DND-41 (cell line): Measurements from ENCODE around the gene CDKN2B-AS1.

Experiments
- ATAC-seq: fragments of 200-7000 bp; cut with Tn5 transposase; 3 replicates; pipeline ENCODE4 v1.9.1; 2021; ENCODE audit warnings: low read depth; ENCODE audit not compliant: insufficient read depth
- DNase-seq: peaks from one replicate; pipeline ENCODE4 v3.0.0-alpha.2; 2020
- H2AFZ ChIP-seq: 2 replicates; pipeline ENCODE4 v1.6.0; 2012; ENCODE audit warnings: low read depth, low read length
- H3K27ac ChIP-seq: 2 replicates; pipeline ENCODE4 v1.5.1; 2012; ENCODE audit warnings: low read length, inconsistent platforms
- H3K27me3 ChIP-seq: fragments of 200-600 bp; sonication (generic); 2 replicates; pipeline ENCODE4 v1.6.0; 2012; ENCODE audit warnings: low read length, mild to moderate bottlenecking, inconsistent platforms; ENCODE audit not compliant: insufficient read depth, poor library complexity
- H3K36me3 ChIP-seq: 2 replicates; pipeline ENCODE4 v1.5.1; 2012; ENCODE audit warnings: low read length, inconsistent platforms; ENCODE audit not compliant: insufficient read depth
- H3K4me1 ChIP-seq: 2 replicates; pipeline ENCODE4 v1.5.1; 2012; ENCODE audit warnings: mild to moderate bottlenecking, low read length; ENCODE audit not compliant: insufficient read depth
- H3K4me2 ChIP-seq: 2 replicates; pipeline ENCODE4 v1.6.0; 2012; ENCODE audit warnings: mild to moderate bottlenecking, moderate library complexity, low read length, inconsistent platforms; ENCODE audit not compliant: insufficient read depth
- H3K4me3 ChIP-seq, 2 experiments: fragments of 200-600 bp in 1 of 2; shearing (Covaris generic) in 1 of 2; 2 replicates each; pipeline ENCODE4 v1.5.1; 2012 to 2016; ENCODE audit warnings: inconsistent platforms in 2 of 2, low read length in 2 of 2, mild to moderate bottlenecking in 2 of 2, low read depth in 1 of 2, moderate library complexity in 1 of 2
- H3K79me2 ChIP-seq: 2 replicates; pipeline ENCODE4 v1.6.0; 2012; ENCODE audit warnings: low read length, inconsistent platforms; ENCODE audit not compliant: insufficient read depth
- H3K9ac ChIP-seq: 2 replicates; pipeline ENCODE4 v1.6.0; 2012; ENCODE audit warnings: low read depth, mild to moderate bottlenecking, inconsistent platforms, low read length, moderate library complexity
- H3K9me3 ChIP-seq: 2 replicates; pipeline ENCODE4 v1.5.1; 2012; ENCODE audit warnings: low read length, moderate library complexity, mild to moderate bottlenecking, inconsistent platforms; ENCODE audit not compliant: insufficient read depth, severe bottlenecking
- H4K20me1 ChIP-seq: 2 replicates; pipeline ENCODE4 v1.6.0; 2012; ENCODE audit warnings: low read length; ENCODE audit not compliant: insufficient read depth
- CTCF ChIP-seq: IDR thresholded peaks from 2 replicates; pipeline ENCODE4 v1.5.1; 2012; ENCODE audit warnings: borderline replicate concordance, low read length, moderate library complexity, mild to moderate bottlenecking; ENCODE audit not compliant: poor library complexity, severe bottlenecking; ENCODE audit errors: extremely low read depth
- EZH2 ChIP-seq: IDR thresholded peaks from 3 replicates; pipeline ENCODE4 v1.6.1; 2012; ENCODE audit warnings: borderline replicate concordance, low read depth, mild to moderate bottlenecking, moderate library complexity, low read length, inconsistent platforms; ENCODE audit not compliant: severe bottlenecking

Gene CDKN2B-AS1

GRCh38 chr9:22035591-22036011 lies 41.0 kb downstream of the CDKN2B-AS1 start:
- peak overlapping the region; percentile 42 for H3K27ac ChIP-seq
- no peak overlapping the region for H2AFZ ChIP-seq
- no peak for TF ChIP-seq EZH2
- no peak for TF ChIP-seq CTCF
- peak; percentile 66 for DNase-seq
- H3K9me3 ChIP-seq, result no peaks in the 10 kb centered on the region
- H3K79me2 ChIP-seq, result peaks cover 4% of the 10 kb centered on the region; the same call in 1 of the 2 replicates
- H3K9ac ChIP-seq, result no peak overlapping the region
- H3K27me3 ChIP-seq, result no peaks in the 10 kb centered on the region
- peaks cover 45% of the 10 kb centered on the region for H3K4me1 ChIP-seq
- ATAC-seq, result peak; percentile 80
- no peak overlapping the region for H3K4me2 ChIP-seq
- no peak overlapping the region for H3K4me3 ChIP-seq
- peaks cover 33% of the 10 kb centered on the region for H3K36me3 ChIP-seq
- H4K20me1 ChIP-seq, result no peaks in the 10 kb centered on the region

- ATAC-seq, result no peak
- Histone ChIP-seq H3K4me3 (no peak overlapping the region), H2AFZ (no peak overlapping the region), H3K27me3 (no peaks in the 10 kb centered on the region), H3K4me2 (no peak overlapping the region), H3K27ac (peak overlapping the region; percentile 39), H3K79me2 (peaks cover 4% of the 10 kb centered on the region; the same call in 1 of the 2 replicates), H3K4me1 (peaks cover 45% of the 10 kb centered on the region), H3K9ac (no peak overlapping the region), H4K20me1 (no peaks in the 10 kb centered on the region), H3K9me3 (no peaks in the 10 kb centered on the region), H3K36me3 (peaks cover 30% of the 10 kb centered on the region)
- no peak for TF ChIP-seq CTCF
- TF ChIP-seq EZH2, result no peak
- DNase-seq, result no peak
Measured at GRCh38 chr9:22036866-22037626, 42.5 kb downstream of the CDKN2B-AS1 start.

GRCh38 chr9:22037954-22038690 lies 43.5 kb downstream of the CDKN2B-AS1 start:
- H3K4me3 ChIP-seq, result no peak overlapping the region
- H3K4me2 ChIP-seq, result no peak overlapping the region
- no peak for TF ChIP-seq EZH2
- peak; percentile 61 for TF ChIP-seq CTCF
- peak overlapping the region; percentile 28 for H3K27ac ChIP-seq
- H3K9ac ChIP-seq, result no peak overlapping the region
- DNase-seq, result no peak
- H3K79me2 ChIP-seq, result peaks cover 5% of the 10 kb centered on the region; the same call in 1 of the 2 replicates
- peaks cover 45% of the 10 kb centered on the region for H3K4me1 ChIP-seq
- peaks cover 19% of the 10 kb centered on the region for H3K36me3 ChIP-seq
- H2AFZ ChIP-seq, result no peak overlapping the region
- H3K27me3 ChIP-seq, result no peaks in the 10 kb centered on the region
- no peaks in the 10 kb centered on the region for H4K20me1 ChIP-seq
- no peaks in the 10 kb centered on the region for H3K9me3 ChIP-seq
- ATAC-seq, result peak; percentile 41; the same call in 2 of the 3 replicates
